HEK293 (cell line): ENCODE data around the gene BMF.

Experiments
- ZNF501 ChIP-seq: fragments of 450-650 bp; formaldehyde crosslinking; IDR thresholded peaks from 2 replicates; pipeline ENCODE4 v1.5.1; 2016; ENCODE audit warnings: missing biosample characterization, missing genetic modification characterization
- TF ChIP-seq, protein P1 (sequence below): fragments of 450-650 bp; formaldehyde crosslinking; IDR thresholded peaks from 2 replicates; pipeline ENCODE4 v1.5.1; 2016; ENCODE audit warnings: missing biosample characterization, missing genetic modification characterization
- TF ChIP-seq, protein P2 (sequence below): sonication (generic); formaldehyde crosslinking; IDR thresholded peaks from 2 replicates; pipeline ENCODE4 v1.8.1; 2022; ENCODE audit warnings: mild to moderate bottlenecking, moderate library complexity, missing genetic modification reagents
- TF ChIP-seq, protein P3 (sequence below): fragments of 450-650 bp; formaldehyde crosslinking; IDR thresholded peaks from 2 replicates; pipeline ENCODE4 v1.5.1; 2016; ENCODE audit warnings: missing biosample characterization, missing genetic modification characterization

DNA sequence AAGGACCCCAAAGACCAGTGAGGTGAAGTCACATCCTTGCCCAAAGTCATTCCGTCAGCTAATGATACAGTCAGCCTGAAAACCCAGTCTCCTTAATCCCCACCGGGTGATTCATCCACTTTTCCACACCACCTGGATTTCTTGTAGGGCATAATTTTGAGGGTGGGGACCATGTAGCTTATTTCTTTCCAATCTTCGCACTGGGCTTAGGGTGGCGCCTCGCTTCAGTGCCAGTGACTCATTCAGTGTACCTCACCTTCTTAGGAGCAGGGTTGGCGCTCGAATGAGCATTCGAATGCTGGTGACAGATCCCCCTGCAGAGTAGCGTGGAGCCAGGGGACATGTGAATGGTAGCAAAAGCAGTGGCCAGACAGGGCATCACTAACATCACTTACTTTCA is 24.0 kb downstream of the BMF start:
- TF ChIP-seq, protein P1, sequence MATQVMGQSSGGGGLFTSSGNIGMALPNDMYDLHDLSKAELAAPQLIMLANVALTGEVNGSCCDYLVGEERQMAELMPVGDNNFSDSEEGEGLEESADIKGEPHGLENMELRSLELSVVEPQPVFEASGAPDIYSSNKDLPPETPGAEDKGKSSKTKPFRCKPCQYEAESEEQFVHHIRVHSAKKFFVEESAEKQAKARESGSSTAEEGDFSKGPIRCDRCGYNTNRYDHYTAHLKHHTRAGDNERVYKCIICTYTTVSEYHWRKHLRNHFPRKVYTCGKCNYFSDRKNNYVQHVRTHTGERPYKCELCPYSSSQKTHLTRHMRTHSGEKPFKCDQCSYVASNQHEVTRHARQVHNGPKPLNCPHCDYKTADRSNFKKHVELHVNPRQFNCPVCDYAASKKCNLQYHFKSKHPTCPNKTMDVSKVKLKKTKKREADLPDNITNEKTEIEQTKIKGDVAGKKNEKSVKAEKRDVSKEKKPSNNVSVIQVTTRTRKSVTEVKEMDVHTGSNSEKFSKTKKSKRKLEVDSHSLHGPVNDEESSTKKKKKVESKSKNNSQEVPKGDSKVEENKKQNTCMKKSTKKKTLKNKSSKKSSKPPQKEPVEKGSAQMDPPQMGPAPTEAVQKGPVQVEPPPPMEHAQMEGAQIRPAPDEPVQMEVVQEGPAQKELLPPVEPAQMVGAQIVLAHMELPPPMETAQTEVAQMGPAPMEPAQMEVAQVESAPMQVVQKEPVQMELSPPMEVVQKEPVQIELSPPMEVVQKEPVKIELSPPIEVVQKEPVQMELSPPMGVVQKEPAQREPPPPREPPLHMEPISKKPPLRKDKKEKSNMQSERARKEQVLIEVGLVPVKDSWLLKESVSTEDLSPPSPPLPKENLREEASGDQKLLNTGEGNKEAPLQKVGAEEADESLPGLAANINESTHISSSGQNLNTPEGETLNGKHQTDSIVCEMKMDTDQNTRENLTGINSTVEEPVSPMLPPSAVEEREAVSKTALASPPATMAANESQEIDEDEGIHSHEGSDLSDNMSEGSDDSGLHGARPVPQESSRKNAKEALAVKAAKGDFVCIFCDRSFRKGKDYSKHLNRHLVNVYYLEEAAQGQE: no peak
- no peak for TF ChIP-seq ZNF501 (tag by site-specific recombination)
- TF ChIP-seq, protein P2, sequence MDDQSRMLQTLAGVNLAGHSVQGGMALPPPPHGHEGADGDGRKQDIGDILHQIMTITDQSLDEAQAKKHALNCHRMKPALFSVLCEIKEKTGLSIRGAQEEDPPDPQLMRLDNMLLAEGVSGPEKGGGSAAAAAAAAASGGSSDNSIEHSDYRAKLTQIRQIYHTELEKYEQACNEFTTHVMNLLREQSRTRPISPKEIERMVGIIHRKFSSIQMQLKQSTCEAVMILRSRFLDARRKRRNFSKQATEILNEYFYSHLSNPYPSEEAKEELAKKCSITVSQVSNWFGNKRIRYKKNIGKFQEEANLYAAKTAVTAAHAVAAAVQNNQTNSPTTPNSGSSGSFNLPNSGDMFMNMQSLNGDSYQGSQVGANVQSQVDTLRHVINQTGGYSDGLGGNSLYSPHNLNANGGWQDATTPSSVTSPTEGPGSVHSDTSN (CRISPR knock-in tag): no peak
- TF ChIP-seq, protein P3, sequence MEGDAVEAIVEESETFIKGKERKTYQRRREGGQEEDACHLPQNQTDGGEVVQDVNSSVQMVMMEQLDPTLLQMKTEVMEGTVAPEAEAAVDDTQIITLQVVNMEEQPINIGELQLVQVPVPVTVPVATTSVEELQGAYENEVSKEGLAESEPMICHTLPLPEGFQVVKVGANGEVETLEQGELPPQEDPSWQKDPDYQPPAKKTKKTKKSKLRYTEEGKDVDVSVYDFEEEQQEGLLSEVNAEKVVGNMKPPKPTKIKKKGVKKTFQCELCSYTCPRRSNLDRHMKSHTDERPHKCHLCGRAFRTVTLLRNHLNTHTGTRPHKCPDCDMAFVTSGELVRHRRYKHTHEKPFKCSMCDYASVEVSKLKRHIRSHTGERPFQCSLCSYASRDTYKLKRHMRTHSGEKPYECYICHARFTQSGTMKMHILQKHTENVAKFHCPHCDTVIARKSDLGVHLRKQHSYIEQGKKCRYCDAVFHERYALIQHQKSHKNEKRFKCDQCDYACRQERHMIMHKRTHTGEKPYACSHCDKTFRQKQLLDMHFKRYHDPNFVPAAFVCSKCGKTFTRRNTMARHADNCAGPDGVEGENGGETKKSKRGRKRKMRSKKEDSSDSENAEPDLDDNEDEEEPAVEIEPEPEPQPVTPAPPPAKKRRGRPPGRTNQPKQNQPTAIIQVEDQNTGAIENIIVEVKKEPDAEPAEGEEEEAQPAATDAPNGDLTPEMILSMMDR (tag by site-specific recombination): no peak
